Gastrocnemius medialis (tissue), 4 donors: Measurements from ENCODE around the gene GGTA1. TPM values are rescaled to one million over a fixed set of nuclear protein-coding genes. Genes with fewer than 3 reads are reported as not detected.
"Not testable (repeated sequence)": the region's sequence is repeated elsewhere in the genome, so short reads cannot be mapped to it uniquely, and the experiment has no call there.

Experiments used
- ATAC-seq, 2 donors: fragments of 150-250 bp; one replicate each; pipeline ENCODE4 v1.9.1; 2016
- DNase-seq, 2 donors: peaks; one replicate each; pipeline ENCODE4 v3.0.0-alpha.2; 2019
- H3K27ac ChIP-seq, 4 donors: fragments of 200-600 bp; sonication (generic); 1 replicate in 1 of 4; 2 replicates in 3 of 4; pipeline ENCODE4 v1.5.1; 2016 to 2018; ENCODE audit warnings: mild to moderate bottlenecking in 2 of 4, moderate library complexity in 1 of 4
- H3K27me3 ChIP-seq, 3 donors: fragments of 200-600 bp; sonication (generic) in 2 of 3; 1 replicate in 1 of 3; 2 replicates in 2 of 3; pipeline versions ENCODE4 v1.5.1 to v1.6.0; 2016 to 2019; ENCODE audit warnings: mild to moderate bottlenecking in 1 of 3, moderate library complexity in 1 of 3
- H3K36me3 ChIP-seq, 2 donors: fragments of 200-600 bp; sonication (generic) in 1 of 2; one replicate each; pipeline ENCODE4 v1.5.1; 2017 to 2018
- H3K4me1 ChIP-seq, 2 donors: fragments of 200-600 bp; sonication (generic) in 1 of 2; one replicate each; pipeline ENCODE4 v1.5.1; 2016 to 2017; ENCODE audit warnings: mild to moderate bottlenecking in 2 of 2
- H3K4me3 ChIP-seq, 4 donors: fragments of 200-600 bp; sonication (generic) in 3 of 4; 1 replicate in 1 of 4; 2 replicates in 3 of 4; pipeline ENCODE4 v1.5.1; 2016 to 2019; ENCODE audit warnings: mild to moderate bottlenecking in 2 of 4
- H3K9me3 ChIP-seq, 3 donors: fragments of 200-600 bp; sonication (generic) in 2 of 3; 1 replicate in 1 of 3; 2 replicates in 2 of 3; pipeline ENCODE4 v1.5.1; 2016 to 2019
- CTCF ChIP-seq, 5 experiments: fragments of 450-650 bp in 3 of 5; fragments of 200-600 bp in 2 of 5; sonication (generic) in 2 of 5; IDR thresholded peaks in 4 of 5; conservative IDR thresholded peaks in 1 of 5; 1 replicate in 4 of 5; 2 replicates in 1 of 5; pipeline ENCODE4 v1.5.1; 2016 to 2019; ENCODE audit warnings: antibody characterized with exemption in 5 of 5, mild to moderate bottlenecking in 3 of 5, moderate library complexity in 3 of 5
- POLR2A ChIP-seq, 2 donors: fragments of 450-650 bp; IDR thresholded peaks; one replicate each; pipeline ENCODE4 v1.6.1; 2017; ENCODE audit warnings: antibody characterized with exemption in 2 of 2, mild to moderate bottlenecking in 2 of 2, moderate library complexity in 2 of 2
- in situ Hi-C, 4 donors: fragments of 200-750 bp; cut with MboI; loops; one replicate each; pipeline versions ENCODE4 v1.15.0 to v1.8.0; 2017; ENCODE audit warnings: low sequenced_read_pairs in 4 of 4
- intact Hi-C: fragments of 100-400 bp; cut with DNase I; formaldehyde crosslinking; loops from one replicate; pipeline ENCODE4 v1.15.1; 2023; ENCODE audit warnings: low total_unique reads
- total RNA-seq, 4 donors: library from RNA; depleted of rRNA; stranded (reverse); fragments of >200 nt; gene quantifications; one replicate each; pipeline versions ENCODE4 v1.1.0 to v1.2.3, GENCODE V29; 2016

The GGTA1 gene
- total RNA-seq, 4 donors from 2014 or later, result 1.4 to 11.7 (median 3.5) TPM

GRCh38 chr9:121518634-121519033 is 19.0 kb upstream of the GGTA1 start:
- H3K9me3 ChIP-seq, result no peaks in the 10 kb centered on the region
- no peak overlapping the region for H3K4me3 ChIP-seq
- ATAC-seq, result no peak
- no peaks in the 10 kb centered on the region for H3K27me3 ChIP-seq
- H3K4me1 ChIP-seq, result no peaks in the 10 kb centered on the region
- H3K27ac ChIP-seq, result no peak overlapping the region
- TF ChIP-seq POLR2A (IDR thresholded peaks at IDR 0.05) (no peak), CTCF (IDR thresholded peaks at IDR 0.05 in 4 of 5, conservative IDR thresholded peaks at IDR 0.05 in 1 of 5) (no peak)
- intact Hi-C loops, result no loop called here
- in situ Hi-C loops, result no loop called here
- H3K36me3 ChIP-seq, result no peaks in the 10 kb centered on the region
- no peak for DNase-seq

- ATAC-seq, H3K36me3 ChIP-seq, DNase-seq, H3K9me3 ChIP-seq, in situ Hi-C loops, H3K27me3 ChIP-seq, H3K4me1 ChIP-seq, H3K27ac ChIP-seq, H3K4me3 ChIP-seq, intact Hi-C loops: not testable (repeated sequence)
Observed at GRCh38 chr9:121513166-121513565, 13.5 kb upstream of the GGTA1 start.

- Histone ChIP-seq H3K4me3 (no peak overlapping the region), H3K27me3 (no peaks in the 10 kb centered on the region), H3K27ac (no peak overlapping the region), H3K36me3 (no peaks in the 10 kb centered on the region), H3K4me1 (peaks cover 0 to 3% of the 10 kb centered on the region in 2 donors), H3K9me3 (no peaks in the 10 kb centered on the region)
- ATAC-seq (no peak), DNase-seq (no peak)
- TF ChIP-seq CTCF (IDR thresholded peaks at IDR 0.05 in 4 of 5, conservative IDR thresholded peaks at IDR 0.05 in 1 of 5) (no peak), POLR2A (IDR thresholded peaks at IDR 0.05) (no peak)
- intact Hi-C loops, result no loop called here
- in situ Hi-C loops, result no loop called here
Observed at GRCh38 chr9:121510766-121511550, 11.3 kb upstream of the GGTA1 start.

- no peak for ATAC-seq
- Histone ChIP-seq H3K27me3 (no peaks in the 10 kb centered on the region), H3K27ac (no peak overlapping the region), H3K36me3 (no peaks in the 10 kb centered on the region), H3K4me3 (no peak overlapping the region), H3K4me1 (peaks cover 0 to 3% of the 10 kb centered on the region in 2 donors), H3K9me3 (no peaks in the 10 kb centered on the region)
- intact Hi-C loops, result no loop called here
- TF ChIP-seq POLR2A (IDR thresholded peaks at IDR 0.05) (no peak), CTCF (IDR thresholded peaks at IDR 0.05 in 4 of 5, conservative IDR thresholded peaks at IDR 0.05 in 1 of 5) (no peak)
- in situ Hi-C loops, result no loop called here
- DNase-seq, result no peak
Observed at GRCh38 chr9:121509180-121509579, 9.5 kb upstream of the GGTA1 start.

- ATAC-seq (no peak), DNase-seq (no peak)
- Histone ChIP-seq H3K9me3 (no peaks in the 10 kb centered on the region), H3K27me3 (no peaks in the 10 kb centered on the region), H3K27ac (no peak overlapping the region), H3K4me1 (peaks cover 0 to 3% of the 10 kb centered on the region in 2 donors), H3K4me3 (no peak overlapping the region), H3K36me3 (no peaks in the 10 kb centered on the region)
- TF ChIP-seq POLR2A (IDR thresholded peaks at IDR 0.05), result no peak
- TF ChIP-seq CTCF (IDR thresholded peaks at IDR 0.05 in 4 of 5, conservative IDR thresholded peaks at IDR 0.05 in 1 of 5), result no peak
- in situ Hi-C loops (no loop called here), intact Hi-C loops (no loop called here)
Observed at GRCh38 chr9:121508415-121508814, 8.8 kb upstream of the GGTA1 start.
